HepG2 (cell line): ENCODE results near the gene STKLD1.
"Not testable (repeated sequence)": the region's sequence is repeated elsewhere in the genome, so short reads cannot be mapped to it uniquely, and the experiment has no call there.

Experiments
- CTCF ChIP-seq: sonication (generic); formaldehyde crosslinking; IDR thresholded peaks from 2 replicates; pipeline ENCODE4 v1.5.0; 2020; ENCODE audit warnings: mild to moderate bottlenecking, missing genetic modification reagents, moderate library complexity
- ELF3 ChIP-seq: IDR thresholded peaks from 2 replicates; pipeline ENCODE4 v1.6.1; 2016; ENCODE audit warnings: missing genetic modification reagents, missing compliant biosample characterization
- JUND ChIP-seq: sonication (generic); formaldehyde crosslinking; IDR thresholded peaks from 2 replicates; pipeline ENCODE4 v1.8.0; 2022; ENCODE audit warnings: mild to moderate bottlenecking, missing genetic modification reagents
- NR0B2 ChIP-seq: sonication (generic); formaldehyde crosslinking; IDR thresholded peaks from 2 replicates; pipeline ENCODE4 v1.4.0; 2020; ENCODE audit warnings: mild to moderate bottlenecking, missing genetic modification reagents
- TAF1 ChIP-seq: sonication (generic); formaldehyde crosslinking; IDR thresholded peaks from 2 replicates; pipeline ENCODE4 v1.4.0; 2020; ENCODE audit warnings: missing genetic modification reagents
- ZMAT3 ChIP-seq: sonication (generic); formaldehyde crosslinking; conservative IDR thresholded peaks from 2 replicates; pipeline ENCODE4 v1.7.0; 2021; ENCODE audit warnings: missing genetic modification reagents

- not testable (repeated sequence) for TF ChIP-seq NR0B2; TAF1 (CRISPR knock-in tag); ELF3 (CRISPR knock-in tag); ZMAT3; JUND (CRISPR knock-in tag)
- TF ChIP-seq CTCF (CRISPR knock-in tag), result peak; percentile 79
These were observed 46.6 kb upstream of the STKLD1 start for GRCh38 chr9:133329306-133330156.
